Lower leg skin (tissue), 3 donors: ENCODE data around the gene SPOCK1.

Experiments
- POLR2A ChIP-seq, 2 donors: fragments of 450-650 bp; IDR thresholded peaks; one replicate each; pipeline ENCODE4 v1.6.1; 2016 to 2017; ENCODE audit warnings: antibody characterized with exemption in 2 of 2, mild to moderate bottlenecking in 1 of 2, moderate library complexity in 1 of 2
- TF ChIP-seq, protein P1 (sequence below), 3 donors: fragments of 450-650 bp; IDR thresholded peaks; one replicate each; pipeline ENCODE4 v1.5.1; 2016; ENCODE audit warnings: antibody characterized with exemption in 3 of 3, mild to moderate bottlenecking in 3 of 3, moderate library complexity in 2 of 3

GRCh38 chr5:137357436-137357835, 141.7 kb downstream of the SPOCK1 start:
- TF ChIP-seq, protein P1, sequence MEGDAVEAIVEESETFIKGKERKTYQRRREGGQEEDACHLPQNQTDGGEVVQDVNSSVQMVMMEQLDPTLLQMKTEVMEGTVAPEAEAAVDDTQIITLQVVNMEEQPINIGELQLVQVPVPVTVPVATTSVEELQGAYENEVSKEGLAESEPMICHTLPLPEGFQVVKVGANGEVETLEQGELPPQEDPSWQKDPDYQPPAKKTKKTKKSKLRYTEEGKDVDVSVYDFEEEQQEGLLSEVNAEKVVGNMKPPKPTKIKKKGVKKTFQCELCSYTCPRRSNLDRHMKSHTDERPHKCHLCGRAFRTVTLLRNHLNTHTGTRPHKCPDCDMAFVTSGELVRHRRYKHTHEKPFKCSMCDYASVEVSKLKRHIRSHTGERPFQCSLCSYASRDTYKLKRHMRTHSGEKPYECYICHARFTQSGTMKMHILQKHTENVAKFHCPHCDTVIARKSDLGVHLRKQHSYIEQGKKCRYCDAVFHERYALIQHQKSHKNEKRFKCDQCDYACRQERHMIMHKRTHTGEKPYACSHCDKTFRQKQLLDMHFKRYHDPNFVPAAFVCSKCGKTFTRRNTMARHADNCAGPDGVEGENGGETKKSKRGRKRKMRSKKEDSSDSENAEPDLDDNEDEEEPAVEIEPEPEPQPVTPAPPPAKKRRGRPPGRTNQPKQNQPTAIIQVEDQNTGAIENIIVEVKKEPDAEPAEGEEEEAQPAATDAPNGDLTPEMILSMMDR (IDR thresholded peaks at IDR 0.05): no peak
- TF ChIP-seq POLR2A (IDR thresholded peaks at IDR 0.05): no peak
